ENCODE measurements around the gene TNFRSF14. TPM values are rescaled to one million over a fixed set of nuclear protein-coding genes. Genes with fewer than 3 reads are reported as not detected.

The TNFRSF14 gene
- total RNA-seq, 2 donors from 2014 or later = 9.2 to 14.5 TPM

DNA sequence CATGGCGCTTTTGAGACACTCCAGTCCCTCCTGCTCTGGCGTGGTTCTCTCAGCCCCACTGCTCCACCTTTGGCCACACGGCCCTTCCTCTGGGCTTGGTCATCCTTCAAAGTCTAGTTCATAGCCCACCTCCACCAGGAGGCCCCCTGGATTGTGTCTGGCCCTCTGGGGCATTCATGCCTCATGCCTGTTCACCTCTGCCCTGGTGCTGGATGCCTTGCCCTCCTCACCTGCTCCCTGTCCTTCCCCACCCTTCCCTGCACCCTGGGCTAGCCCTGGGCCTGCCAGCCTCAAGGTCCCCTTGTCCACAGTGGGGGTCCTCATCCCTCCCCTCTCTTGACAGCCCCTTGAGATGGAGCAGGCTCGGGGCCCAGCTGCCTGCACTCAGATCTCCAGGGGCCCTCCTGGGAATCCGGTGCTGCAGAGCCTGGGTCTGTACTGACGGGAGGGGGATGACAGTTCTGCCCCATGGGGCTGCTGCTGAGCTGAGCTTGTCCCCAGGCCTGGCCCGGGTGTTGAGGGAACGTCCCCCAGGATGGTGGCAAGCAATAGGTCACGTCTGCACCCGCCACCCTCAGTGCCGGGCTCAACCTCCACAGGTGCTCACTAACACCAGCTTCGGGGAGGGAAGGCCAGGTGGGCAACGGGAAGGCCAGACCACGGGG, 48.8 kb downstream of the TNFRSF14 start:
- H3K27ac ChIP-seq = no peak overlapping the region
- no peak for TF ChIP-seq CTCF (IDR thresholded peaks at IDR 0.05)
- peaks cover 0 to 10% of the 10 kb centered on the region in 2 donors for H3K9me3 ChIP-seq
- H3K27me3 ChIP-seq = no peaks in the 10 kb centered on the region
- no peaks in the 10 kb centered on the region for H3K36me3 ChIP-seq
- no peak for DNase-seq (ENCODE audit: low spot score)
- no peak overlapping the region for H3K4me3 ChIP-seq
- H3K4me1 ChIP-seq = no peaks in the 10 kb centered on the region

GRCh38 chr1:2605509-2606395, 49.6 kb downstream of the TNFRSF14 start:
- H3K9me3 ChIP-seq = peaks cover 0 to 4% of the 10 kb centered on the region in 2 donors
- TF ChIP-seq CTCF (IDR thresholded peaks at IDR 0.05) = no peak
- no peak overlapping the region for H3K27ac ChIP-seq
- no peak overlapping the region for H3K4me3 ChIP-seq
- H3K4me1 ChIP-seq = peaks cover 0 to 3% of the 10 kb centered on the region in 2 donors
- no peaks in the 10 kb centered on the region for H3K27me3 ChIP-seq
- DNase-seq (ENCODE audit: low spot score) = no peak
- H3K36me3 ChIP-seq = no peaks in the 10 kb centered on the region

DNA sequence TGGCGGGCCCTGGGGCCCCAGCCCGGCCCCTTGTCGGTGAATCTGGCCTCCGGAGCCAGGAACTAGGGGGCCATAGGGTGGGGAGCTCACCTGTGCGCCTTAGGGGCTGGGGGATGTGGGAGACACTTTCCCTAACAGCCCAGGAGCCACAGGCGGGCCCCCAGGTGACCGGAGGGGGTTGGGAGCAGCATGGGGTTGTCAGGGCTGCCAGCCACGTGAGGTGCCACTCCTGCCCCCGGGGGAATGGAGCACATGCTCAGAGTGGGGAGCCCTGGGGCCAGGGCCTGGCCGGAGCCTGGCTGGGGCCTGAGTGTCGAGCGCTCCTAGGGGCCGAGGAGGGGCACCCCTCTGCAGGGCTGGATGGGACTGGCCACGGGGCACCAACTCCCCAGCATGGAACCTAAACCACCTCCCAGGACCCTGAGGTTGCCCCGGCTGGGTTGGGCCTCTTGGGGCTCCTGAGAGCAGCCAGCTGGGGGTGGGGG, 50.3 kb downstream of the TNFRSF14 start:
- no peak for DNase-seq (ENCODE audit: low spot score)
- no peaks in the 10 kb centered on the region for H3K9me3 ChIP-seq
- no peak for TF ChIP-seq CTCF (IDR thresholded peaks at IDR 0.05)
- no peak overlapping the region for H3K27ac ChIP-seq
- H3K36me3 ChIP-seq = no peaks in the 10 kb centered on the region
- H3K4me1 ChIP-seq = peaks cover 0 to 8% of the 10 kb centered on the region in 2 donors
- no peak overlapping the region for H3K4me3 ChIP-seq
- H3K27me3 ChIP-seq = no peaks in the 10 kb centered on the region

- H3K27me3 ChIP-seq = no peaks in the 10 kb centered on the region
- H3K4me3 ChIP-seq = no peak overlapping the region
- no peak for DNase-seq (ENCODE audit: low spot score)
- H3K9me3 ChIP-seq = no peaks in the 10 kb centered on the region
- no peak overlapping the region for H3K27ac ChIP-seq
- H3K36me3 ChIP-seq = no peaks in the 10 kb centered on the region
- peaks cover 0 to 8% of the 10 kb centered on the region in 2 donors for H3K4me1 ChIP-seq
- TF ChIP-seq CTCF (IDR thresholded peaks at IDR 0.05) = no peak
These were observed 50.9 kb downstream of the TNFRSF14 start for GRCh38 chr1:2606881-2607621.

DNA sequence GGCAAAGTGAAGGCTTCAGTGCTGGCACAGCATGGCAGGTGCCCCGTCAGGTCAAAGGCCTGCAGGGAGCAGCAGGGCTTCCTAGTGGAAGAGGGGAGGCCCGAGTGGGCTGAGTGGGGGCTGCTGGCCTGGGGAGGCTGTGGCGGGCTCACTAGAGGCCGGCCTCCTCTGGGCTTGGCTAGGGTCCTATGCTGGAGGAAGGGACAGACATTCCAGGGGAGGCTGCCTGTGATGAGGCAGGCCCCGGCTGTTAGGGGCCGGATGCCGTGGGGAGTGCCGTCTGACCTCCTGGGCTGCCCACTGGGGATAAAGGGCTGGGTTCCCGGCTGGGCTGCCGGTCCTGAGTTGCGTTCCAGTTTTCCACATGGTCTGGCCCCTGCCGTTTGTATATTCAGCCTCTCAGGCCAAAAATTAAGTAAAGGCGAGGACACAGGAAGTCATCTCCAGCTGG, 51.5 kb downstream of the TNFRSF14 start:
- H3K27ac ChIP-seq = no peak overlapping the region
- H3K27me3 ChIP-seq = no peaks in the 10 kb centered on the region
- TF ChIP-seq CTCF (IDR thresholded peaks at IDR 0.05) = no peak

More for the DNA sequence above, 51.5 kb downstream of the TNFRSF14 start:
- Histone ChIP-seq H3K9me3 (no peaks in the 10 kb centered on the region), H3K36me3 (no peaks in the 10 kb centered on the region), H3K4me3 (no peak overlapping the region), H3K4me1 (peaks cover 0 to 8% of the 10 kb centered on the region in 2 donors)
- DNase-seq (ENCODE audit: low spot score) = no peak
